ENCODE data around the gene ANKRD53.

ANKRD53 gene

GRCh38 chr2:70935468-70936164 lies 42.8 kb upstream of the ANKRD53 start, which contains the start of gene ATP6V1B1:
ATP6V1B1 (plus strand) TSS chr2:70935900; CDS start chr2:70935955, 55 bp downstream.
- Histone ChIP-seq H2AFZ (ENCODE audit: low read length) (no peak within 1 kb of the TSS), H3F3A (ENCODE audit: low read depth) (no peaks in the 10 kb centered on the region), H3K9me3 (ENCODE audit: insufficient read depth, low read depth, low read length) (no peaks in the 10 kb centered on the region), H3K27me3 (ENCODE audit: insufficient read depth, low read length, poor library complexity, severe bottlenecking) (no peaks in the 10 kb centered on the region), H3K36me3 (ENCODE audit: insufficient read depth, low read length) (no peaks in the 10 kb centered on the region), H3K9me2 (replicated peaks; ENCODE audit: low read depth, low read length) (no peaks in the 10 kb centered on the region), H3K4me2 (ENCODE audit: low read depth, low read length, poor library complexity, severe bottlenecking) (no peak within 1 kb of the TSS), H3K4me3 (ENCODE audit: low read length, poor library complexity, severe bottlenecking) (no peak within 1 kb of the TSS), H4K20me1 (ENCODE audit: insufficient read depth, low read length, poor library complexity, severe bottlenecking) (no peaks in the 10 kb centered on the region), H3K4me1 (ENCODE audit: insufficient read depth, low read length, poor library complexity, severe bottlenecking) (peaks cover 15% of the 10 kb centered on the region), H3K79me2 (ENCODE audit: insufficient read depth, low read length) (no peaks in the 10 kb centered on the region), H3K9ac (ENCODE audit: low read depth, low read length, poor library complexity, severe bottlenecking) (no peak within 1 kb of the TSS)
- TF ChIP-seq, protein P1, sequence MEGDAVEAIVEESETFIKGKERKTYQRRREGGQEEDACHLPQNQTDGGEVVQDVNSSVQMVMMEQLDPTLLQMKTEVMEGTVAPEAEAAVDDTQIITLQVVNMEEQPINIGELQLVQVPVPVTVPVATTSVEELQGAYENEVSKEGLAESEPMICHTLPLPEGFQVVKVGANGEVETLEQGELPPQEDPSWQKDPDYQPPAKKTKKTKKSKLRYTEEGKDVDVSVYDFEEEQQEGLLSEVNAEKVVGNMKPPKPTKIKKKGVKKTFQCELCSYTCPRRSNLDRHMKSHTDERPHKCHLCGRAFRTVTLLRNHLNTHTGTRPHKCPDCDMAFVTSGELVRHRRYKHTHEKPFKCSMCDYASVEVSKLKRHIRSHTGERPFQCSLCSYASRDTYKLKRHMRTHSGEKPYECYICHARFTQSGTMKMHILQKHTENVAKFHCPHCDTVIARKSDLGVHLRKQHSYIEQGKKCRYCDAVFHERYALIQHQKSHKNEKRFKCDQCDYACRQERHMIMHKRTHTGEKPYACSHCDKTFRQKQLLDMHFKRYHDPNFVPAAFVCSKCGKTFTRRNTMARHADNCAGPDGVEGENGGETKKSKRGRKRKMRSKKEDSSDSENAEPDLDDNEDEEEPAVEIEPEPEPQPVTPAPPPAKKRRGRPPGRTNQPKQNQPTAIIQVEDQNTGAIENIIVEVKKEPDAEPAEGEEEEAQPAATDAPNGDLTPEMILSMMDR (conservative IDR thresholded peaks at IDR 0.05; ENCODE audit: low read length): no peak
- TF ChIP-seq EZH2phosphoT487 (IDR thresholded peaks at IDR 0.05; ENCODE audit: borderline replicate concordance): no peak

DNA sequence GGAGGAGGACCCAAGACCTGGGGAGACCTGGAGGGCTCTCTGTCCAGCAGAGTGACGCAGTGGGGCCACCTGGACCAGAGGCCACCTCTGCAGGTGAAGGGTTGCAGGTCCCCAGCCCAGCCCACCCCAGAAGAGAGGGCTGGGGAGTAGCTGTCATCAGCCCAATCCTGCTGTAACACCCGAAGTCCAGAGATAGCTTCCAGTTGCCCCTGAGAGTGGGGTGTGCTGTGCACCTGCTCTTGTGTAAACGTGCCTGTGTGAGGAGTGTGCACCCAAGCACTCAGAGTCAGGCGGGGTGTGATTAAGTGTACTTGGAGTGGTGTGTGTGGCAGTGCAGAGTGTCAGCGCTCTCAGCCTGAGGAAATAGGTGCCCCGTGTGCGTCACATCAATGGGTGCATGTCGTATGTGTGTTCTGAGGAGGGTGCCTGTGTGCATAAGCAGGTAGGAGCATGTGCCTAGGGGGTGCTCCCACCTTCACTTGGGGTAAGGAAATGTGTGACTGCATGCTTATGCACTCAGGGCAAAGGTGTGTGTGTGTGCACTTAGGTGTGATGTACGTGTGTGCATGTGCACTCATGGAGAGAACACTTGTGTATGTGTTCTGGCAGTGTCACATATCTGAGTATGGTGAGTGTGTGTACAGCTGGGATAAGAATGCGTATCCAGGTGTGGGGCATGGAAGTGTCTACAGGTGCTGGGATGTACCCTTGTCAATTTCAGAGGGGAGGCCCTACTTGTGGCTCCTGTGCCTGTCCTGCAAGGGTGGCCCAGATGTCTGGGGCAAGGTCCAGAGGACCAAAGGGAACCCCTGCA lies 42.1 kb upstream of the ANKRD53 start:
- Histone ChIP-seq H3K9me2 (replicated peaks; ENCODE audit: low read depth, low read length) (no peaks in the 10 kb centered on the region), H3K9ac (ENCODE audit: low read depth, low read length, poor library complexity, severe bottlenecking) (no peak overlapping the region), H3K27me3 (ENCODE audit: insufficient read depth, low read length, poor library complexity, severe bottlenecking) (no peaks in the 10 kb centered on the region), H2AFZ (ENCODE audit: low read length) (no peak overlapping the region), H3K4me2 (ENCODE audit: low read depth, low read length, poor library complexity, severe bottlenecking) (no peak overlapping the region), H3K36me3 (ENCODE audit: insufficient read depth, low read length) (no peaks in the 10 kb centered on the region), H3K4me3 (ENCODE audit: low read length, poor library complexity, severe bottlenecking) (no peak overlapping the region), H3K4me1 (ENCODE audit: insufficient read depth, low read length, poor library complexity, severe bottlenecking) (peaks cover 7% of the 10 kb centered on the region), H4K20me1 (ENCODE audit: insufficient read depth, low read length, poor library complexity, severe bottlenecking) (no peaks in the 10 kb centered on the region), H3K79me2 (ENCODE audit: insufficient read depth, low read length) (no peaks in the 10 kb centered on the region), H3F3A (ENCODE audit: low read depth) (no peaks in the 10 kb centered on the region), H3K9me3 (ENCODE audit: insufficient read depth, low read depth, low read length) (no peaks in the 10 kb centered on the region)
- TF ChIP-seq, protein P1 (conservative IDR thresholded peaks at IDR 0.05; ENCODE audit: low read length): no peak
- TF ChIP-seq EZH2phosphoT487 (IDR thresholded peaks at IDR 0.05; ENCODE audit: borderline replicate concordance): no peak

DNA sequence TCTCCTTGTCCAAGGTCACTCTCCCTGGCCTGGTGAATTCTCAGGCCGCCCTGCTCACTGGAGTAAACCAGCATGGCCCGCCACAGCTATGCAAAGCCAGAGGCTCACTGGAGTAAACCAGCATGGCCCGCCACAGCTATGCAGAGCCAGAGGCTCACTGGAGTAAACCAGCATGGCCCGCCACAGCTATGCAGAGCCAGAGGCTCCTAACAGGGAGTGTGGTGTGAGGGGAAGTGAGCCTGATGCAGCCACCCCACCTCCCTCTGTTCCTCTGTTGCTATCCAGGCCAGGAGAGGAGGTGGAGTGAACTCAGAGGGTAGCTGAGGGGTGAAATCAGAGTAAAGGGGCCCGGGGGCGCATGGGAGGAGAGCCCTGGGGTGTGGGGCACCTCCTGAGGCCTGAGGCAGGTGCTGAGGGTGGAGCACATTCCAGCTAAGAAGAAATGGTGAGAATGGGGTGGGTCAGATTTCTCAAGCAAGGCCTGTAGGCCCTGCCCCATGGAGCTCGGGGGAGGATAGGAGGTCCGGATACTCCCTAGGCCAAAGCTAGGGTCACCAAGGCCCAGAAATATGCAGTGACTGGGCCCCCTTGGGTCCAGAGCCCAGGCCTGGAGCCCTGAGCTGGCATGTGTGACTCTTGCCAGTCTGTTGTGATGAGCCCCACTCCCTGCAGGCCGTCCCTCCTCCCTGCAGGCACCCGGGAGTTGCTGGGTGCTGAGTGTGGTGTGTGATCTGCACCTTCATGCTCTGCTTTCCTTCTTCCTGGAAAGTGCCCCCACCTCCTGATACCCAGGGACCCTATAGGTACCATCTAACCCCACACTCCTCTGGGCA lies 41.2 kb upstream of the ANKRD53 start:
- H2AFZ ChIP-seq (ENCODE audit: low read length): no peak overlapping the region
- no peak overlapping the region for H3K4me3 ChIP-seq (ENCODE audit: low read length, poor library complexity, severe bottlenecking)
- no peaks in the 10 kb centered on the region for H3K27me3 ChIP-seq (ENCODE audit: insufficient read depth, low read length, poor library complexity, severe bottlenecking)
- H3K4me1 ChIP-seq (ENCODE audit: insufficient read depth, low read length, poor library complexity, severe bottlenecking): no peaks in the 10 kb centered on the region
- H3K9me3 ChIP-seq (ENCODE audit: insufficient read depth, low read depth, low read length): no peaks in the 10 kb centered on the region
- H3K36me3 ChIP-seq (ENCODE audit: insufficient read depth, low read length): no peaks in the 10 kb centered on the region
- no peaks in the 10 kb centered on the region for H4K20me1 ChIP-seq (ENCODE audit: insufficient read depth, low read length, poor library complexity, severe bottlenecking)
- no peak for TF ChIP-seq EZH2phosphoT487 (IDR thresholded peaks at IDR 0.05; ENCODE audit: borderline replicate concordance)
- TF ChIP-seq, protein P1 (conservative IDR thresholded peaks at IDR 0.05; ENCODE audit: low read length): no peak
- no peak overlapping the region for H3K9ac ChIP-seq (ENCODE audit: low read depth, low read length, poor library complexity, severe bottlenecking)
- H3F3A ChIP-seq (ENCODE audit: low read depth): no peaks in the 10 kb centered on the region
- H3K79me2 ChIP-seq (ENCODE audit: insufficient read depth, low read length): no peaks in the 10 kb centered on the region
- H3K9me2 ChIP-seq (replicated peaks; ENCODE audit: low read depth, low read length): no peaks in the 10 kb centered on the region
- H3K4me2 ChIP-seq (ENCODE audit: low read depth, low read length, poor library complexity, severe bottlenecking): no peak overlapping the region

Measured in Loucy (cell line).